A549 (cell line): Measurements from ENCODE around the gene THPO. TPM values are rescaled to one million over a fixed set of nuclear protein-coding genes. Genes with fewer than 3 reads are reported as not detected.

Source experiments
- ATAC-seq, 2 experiments: fragments of 200-7000 bp in 1 of 2; fragments of >200 bp in 1 of 2; cut with Nextera tagmentation in 1 of 2; cut with Tn5 transposase in 1 of 2; 3 replicates each; pipeline versions ENCODE4 v1.8.0 to v1.9.1; 2018 to 2020; ENCODE audit warnings: mild to moderate bottlenecking in 1 of 2, moderate library complexity in 1 of 2
- CTCF ChIA-PET: fragments of 300-600 bp; sonication (Branson Sonifier 250); formaldehyde crosslinking; extraction: SDS; loops from one replicate; lab custom pipeline; 2021; ENCODE audit warnings: antibody characterized with exemption, inconsistent platforms; lab: Yijun Ruan, JAX
- POLR2A ChIA-PET: fragments of 350-600 bp; formaldehyde crosslinking; extraction: SDS; loops from one replicate; lab custom pipeline; 2021; ENCODE audit warnings: antibody characterized with exemption, inconsistent platforms; lab: Yijun Ruan, JAX
- DNase-seq, 2 experiments: peaks; one replicate each; pipeline versions ENCODE4 v3.0.0 to v3.0.0-alpha.2; 2011 to 2016; ENCODE audit warnings: low read depth in 1 of 2, low spot score in 1 of 2
- FAIRE-seq: peaks from 2 replicates; lab custom pipeline; 2011; peaks lifted over from hg19 to GRCh38; lab: Jason Lieb, UNC
- H3K27ac ChIP-seq, 2 experiments: fragments of >200 bp; sonication (Bioruptor Twin); formaldehyde crosslinking; 3 replicates each; pipeline ENCODE4 v1.5.1; 2016 to 2017
- H3K4me1 ChIP-seq: fragments of >200 bp; sonication (Bioruptor Twin); formaldehyde crosslinking; 3 replicates; pipeline ENCODE4 v1.6.1; 2016
- H3K4me2 ChIP-seq: fragments of >200 bp; sonication (Bioruptor Twin); formaldehyde crosslinking; 3 replicates; pipeline ENCODE4 v1.6.1; 2016
- H3K4me3 ChIP-seq: fragments of >200 bp; sonication (Bioruptor Twin); formaldehyde crosslinking; 3 replicates; pipeline ENCODE4 v1.5.1; 2016
- H3K9me3 ChIP-seq: fragments of >200 bp; sonication (Bioruptor Twin); formaldehyde crosslinking; 3 replicates; pipeline ENCODE4 v1.6.1; 2016
- BHLHE40 ChIP-seq: IDR thresholded peaks from 2 replicates; pipeline ENCODE4 v1.6.1; 2012; ENCODE audit warnings: low read depth, low read length, inconsistent platforms
- CBX2 ChIP-seq: fragments of 200-600 bp; sonication (generic); IDR thresholded peaks from 2 replicates; pipeline ENCODE4 v1.6.1; 2016; ENCODE audit warnings: low read depth, mild to moderate bottlenecking, borderline replicate concordance
- CBX8 ChIP-seq: fragments of 200-600 bp; sonication (generic); IDR thresholded peaks from 2 replicates; pipeline ENCODE4 v1.6.1; 2016
- CHD2 ChIP-seq: fragments of 150-350 bp; IDR thresholded peaks from 2 replicates; pipeline ENCODE4 v1.6.1; 2014; ENCODE audit warnings: low read length; ENCODE audit not compliant: partially characterized antibody
- CHD4 ChIP-seq: fragments of 200-600 bp; sonication (generic); IDR thresholded peaks from 2 replicates; pipeline ENCODE4 v1.6.1; 2016; ENCODE audit warnings: antibody characterized with exemption, mild to moderate bottlenecking, borderline replicate concordance
- CTCF ChIP-seq: fragments of >200 bp; sonication (Bioruptor Twin); formaldehyde crosslinking; IDR thresholded peaks from 3 replicates; pipeline ENCODE4 v1.5.1; 2016
- E2F6 ChIP-seq: IDR thresholded peaks from 2 replicates; pipeline ENCODE4 v1.6.1; 2012; ENCODE audit warnings: low read depth, borderline replicate concordance
- EHF ChIP-seq: fragments of 250-450 bp; sonication (Bioruptor Pico); IDR thresholded peaks from 2 replicates; pipeline ENCODE4 v1.5.0; 2020; ENCODE audit warnings: mild to moderate bottlenecking
- ESRRA ChIP-seq: fragments of 150-350 bp; IDR thresholded peaks from 2 replicates; pipeline ENCODE4 v1.6.1; 2014; ENCODE audit warnings: mild to moderate bottlenecking, low read length, borderline replicate concordance
- FOSL2 ChIP-seq, 2 experiments: fragments of 450-650 bp in 1 of 2; fragments of >200 bp in 1 of 2; sonication (Bioruptor Twin) in 1 of 2; formaldehyde crosslinking; IDR thresholded peaks; 2 replicates each; pipeline versions ENCODE4 v1.5.0 to v1.6.1; 2016 to 2020; ENCODE audit warnings: mild to moderate bottlenecking in 1 of 2, moderate library complexity in 1 of 2
- GATA3 ChIP-seq: IDR thresholded peaks from 2 replicates; pipeline ENCODE4 v1.6.1; 2012; ENCODE audit warnings: borderline replicate concordance
- HES2 ChIP-seq: fragments of >200 bp; sonication (Bioruptor Twin); formaldehyde crosslinking; IDR thresholded peaks from 2 replicates; pipeline ENCODE4 v1.6.1; 2016
- HOXA7 ChIP-seq: fragments of 250-450 bp; sonication (Bioruptor Pico); IDR thresholded peaks from 2 replicates; pipeline ENCODE4 v1.5.0; 2020; ENCODE audit warnings: mild to moderate bottlenecking, moderate library complexity
- MAX ChIP-seq: IDR thresholded peaks from 2 replicates; pipeline ENCODE4 v1.6.1; 2012
- MAZ ChIP-seq: fragments of 150-350 bp; IDR thresholded peaks from 2 replicates; pipeline ENCODE4 v1.6.1; 2014; ENCODE audit warnings: antibody characterized with exemption, low read depth, low read length, borderline replicate concordance
- MYC ChIP-seq: IDR thresholded peaks from 2 replicates; pipeline ENCODE4 v1.6.1; 2012; ENCODE audit warnings: mild to moderate bottlenecking, inconsistent platforms, low read length, improper control_type of control experiment, borderline replicate concordance
- NR3C1 ChIP-seq: fragments of >200 bp; sonication (Bioruptor Twin); formaldehyde crosslinking; IDR thresholded peaks from 3 replicates; pipeline ENCODE4 v1.6.1; 2017
- PBX3 ChIP-seq: IDR thresholded peaks from 2 replicates; pipeline ENCODE4 v1.6.1; 2012
- POLR2AphosphoS2 ChIP-seq: conservative IDR thresholded peaks from 2 replicates; pipeline ENCODE4 v1.6.1; 2012; ENCODE audit warnings: low read length, improper control_type of control experiment, inconsistent platforms
- RCOR1 ChIP-seq: fragments of 150-350 bp; IDR thresholded peaks from 2 replicates; pipeline ENCODE4 v1.6.1; 2014; ENCODE audit warnings: antibody characterized with exemption, low read length, low read depth
- REST ChIP-seq: fragments of 200-600 bp; sonication (generic); IDR thresholded peaks from 2 replicates; pipeline ENCODE4 v1.6.1; 2016; ENCODE audit warnings: antibody characterized with exemption, mild to moderate bottlenecking, moderate library complexity
- RNF2 ChIP-seq: fragments of 200-600 bp; sonication (generic); IDR thresholded peaks from 2 replicates; pipeline ENCODE4 v1.6.1; 2016; ENCODE audit warnings: low read depth, mild to moderate bottlenecking, antibody characterized with exemption, moderate library complexity, borderline replicate concordance
- SMC3 ChIP-seq: fragments of >200 bp; sonication (Bioruptor Twin); formaldehyde crosslinking; IDR thresholded peaks from 3 replicates; pipeline ENCODE4 v1.6.1; 2018; ENCODE audit warnings: inconsistent platforms
- TP53 ChIP-seq: fragments of 250-450 bp; sonication (Bioruptor Pico); IDR thresholded peaks from 2 replicates; pipeline ENCODE4 v1.5.0; 2021; ENCODE audit warnings: mild to moderate bottlenecking, moderate library complexity
- ZC3H11A ChIP-seq: fragments of 450-650 bp; IDR thresholded peaks from 2 replicates; pipeline ENCODE4 v1.6.1; 2014; ENCODE audit warnings: antibody characterized with exemption, mild to moderate bottlenecking
- ZFP36 ChIP-seq: fragments of 450-650 bp; IDR thresholded peaks from 2 replicates; pipeline ENCODE4 v1.6.1; 2014; ENCODE audit warnings: borderline replicate concordance; ENCODE audit not compliant: partially characterized antibody
- ZNF302 ChIP-seq: fragments of 250-450 bp; sonication (Bioruptor Pico); IDR thresholded peaks from 2 replicates; pipeline ENCODE4 v1.9.0; 2021; ENCODE audit warnings: inconsistent platforms, mild to moderate bottlenecking, moderate library complexity
- ZSCAN20 ChIP-seq: fragments of 250-450 bp; sonication (Bioruptor Pico); IDR thresholded peaks from 2 replicates; pipeline ENCODE4 v1.8.0; 2022; ENCODE audit warnings: mild to moderate bottlenecking, moderate library complexity
- WGBS: methylation state at CpG from one replicate; pipeline ENCODE4 v1.1.6; 2017; ENCODE audit errors: missing lambda C conversion rate; 5-methylcytosine and 5-hydroxymethylcytosine counted together
- polyA plus RNA-seq, 4 experiments: library from polyadenylated mRNA; depleted of rRNA in 3 of 4; stranded (reverse); fragments of >200 nt; fragmentation: RNase III in 1 of 4; extraction: RNeasy Plus Mini Kit Qiagen cat#74134 plus additional on column Dnase treatment in 1 of 4; gene quantifications; 2 replicates in 3 of 4; 3 replicates in 1 of 4; pipeline ENCODE4 v1.2.3, GENCODE V29; 2011 to 2017

Gene THPO
- polyA plus RNA-seq, 2 of the 4 experiments (the other 2 are of a cell fraction): 0.06 TPM; not detected in 1

GRCh38 chr3:184359610-184360009 lies 18.4 kb downstream of the THPO start:
- TF ChIP-seq RCOR1: no peak
- TF ChIP-seq ESRRA: no peak
- no peak for TF ChIP-seq CTCF
- no peak for TF ChIP-seq REST
- no peak for TF ChIP-seq RNF2
- TF ChIP-seq MAZ: no peak
- no peak for TF ChIP-seq ZC3H11A
- no peak for TF ChIP-seq BHLHE40
- TF ChIP-seq SMC3: no peak
- no peak for TF ChIP-seq ZFP36
- TF ChIP-seq GATA3: no peak
- no peak for TF ChIP-seq ZSCAN20
- no peak for TF ChIP-seq E2F6
- no peak for TF ChIP-seq POLR2AphosphoS2
- TF ChIP-seq PBX3: no peak
- TF ChIP-seq ZNF302: no peak
- Histone ChIP-seq H3K4me3 (no peak overlapping the region), H3K27ac (no peak overlapping the region), H3K9me3 (no peaks in the 10 kb centered on the region), H3K4me1 (peaks cover 18% of the 10 kb centered on the region), H3K4me2 (no peak overlapping the region)
- ATAC-seq: no peak
- ChIA-PET CTCF (interaction anchor here (0.6 to 1.6 kb wide), 5 partner anchors 12 to 185 kb away, joined by 3 to 6 read pairs (median 4); no protein-coding TSS in a partner anchor), POLR2A (no interaction called here)
- no peak for DNase-seq
- WGBS: no CpG with 5 or more reads among the region's 9 CpGs
- FAIRE-seq: no peak

GRCh38 chr3:184358921-184359350 lies 19.1 kb downstream of the THPO start:
- CTCF ChIA-PET: interaction anchor here (0.7 to 0.8 kb wide), 2 partner anchors 184 to 185 kb away, joined by 4 read pairs; no protein-coding TSS in a partner anchor
- no peak overlapping the region for H3K4me2 ChIP-seq
- FAIRE-seq (no peak), DNase-seq (no peak), ATAC-seq (no peak)
- H3K4me3 ChIP-seq: no peak overlapping the region
- no peak overlapping the region for H3K27ac ChIP-seq
- H3K9me3 ChIP-seq: no peaks in the 10 kb centered on the region
- POLR2A ChIA-PET: no interaction called here
- H3K4me1 ChIP-seq: peaks cover 11% of the 10 kb centered on the region
- WGBS: 91% methylated on average over 9 of the region's 14 CpGs
- no peak for TF ChIP-seq CBX2
- TF ChIP-seq CTCF: no peak
- no peak for TF ChIP-seq TP53 (CRISPR knock-in tag)
- no peak for TF ChIP-seq HES2
- no peak for TF ChIP-seq MAX
- TF ChIP-seq CHD4: no peak
- TF ChIP-seq EHF (CRISPR knock-in tag): no peak
- TF ChIP-seq CHD2: no peak
- TF ChIP-seq HOXA7 (CRISPR knock-in tag): no peak
- TF ChIP-seq NR3C1: no peak
- TF ChIP-seq MYC: no peak
- no peak for TF ChIP-seq FOSL2 (IDR thresholded peaks at IDR 0.05)
- no peak for TF ChIP-seq FOSL2 (CRISPR knock-in tag; IDR thresholded peaks at IDR 0.05)
- TF ChIP-seq CBX8: no peak
